Neutrophil (primary cell): ENCODE results near the gene THNSL1.

Source experiments
- H3K27ac ChIP-seq: fragments of 200-600 bp; sonication (generic); 2 replicates; pipeline ENCODE4 v1.5.1; 2016; ENCODE audit warnings: mild to moderate bottlenecking, moderate library complexity
- H3K27me3 ChIP-seq: fragments of 200-600 bp; sonication (generic); 2 replicates; pipeline ENCODE4 v1.6.0; 2016; ENCODE audit warnings: mild to moderate bottlenecking
- H3K36me3 ChIP-seq: fragments of 200-600 bp; sonication (generic); 2 replicates; pipeline ENCODE4 v1.5.1; 2017
- H3K4me1 ChIP-seq, 2 experiments: fragments of 200-600 bp in 1 of 2; sonication (generic) in 1 of 2; 1 replicate in 1 of 2; 2 replicates in 1 of 2; pipeline versions ENCODE4 v1.5.1 to v1.6.1; 2013 to 2016; ENCODE audit warnings: low read depth in 1 of 2, low read length in 1 of 2, mild to moderate bottlenecking in 1 of 2, moderate library complexity in 1 of 2; ENCODE audit not compliant: control insufficient read depth in 1 of 2, insufficient read depth in 1 of 2
- H3K4me3 ChIP-seq, 2 experiments: fragments of 200-600 bp in 1 of 2; sonication (generic) in 1 of 2; 1 replicate in 1 of 2; 2 replicates in 1 of 2; pipeline ENCODE4 v1.5.1; 2013 to 2016; ENCODE audit warnings: low read depth in 1 of 2, low read length in 1 of 2, mild to moderate bottlenecking in 1 of 2, moderate library complexity in 1 of 2
- H3K9me3 ChIP-seq: fragments of 200-600 bp; sonication (generic); 2 replicates; pipeline ENCODE4 v1.5.1; 2016
- TF ChIP-seq, protein P1 (sequence below): fragments of 200-600 bp; sonication (generic); IDR thresholded peaks from 2 replicates; pipeline ENCODE4 v1.5.1; 2016; ENCODE audit warnings: antibody characterized with exemption

Gene THNSL1

DNA sequence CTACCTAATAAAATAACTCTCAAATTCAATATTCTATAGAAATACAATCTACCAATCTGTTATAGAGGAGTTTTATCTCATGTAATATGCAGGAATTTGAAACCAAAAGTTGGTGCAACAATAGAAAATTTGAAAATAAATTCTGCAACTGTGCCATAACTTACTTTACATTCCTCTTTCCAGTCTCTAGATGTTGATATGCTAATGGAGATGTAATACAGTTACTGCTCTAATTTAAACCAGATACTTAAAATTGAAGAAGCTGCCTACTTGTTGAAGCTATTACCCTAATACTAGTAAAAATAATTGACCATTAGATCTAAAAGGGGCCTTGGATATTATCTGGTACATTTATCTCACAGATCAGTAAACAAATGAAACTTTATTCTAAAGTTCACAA is 1.8 kb upstream of the THNSL1 start:
- TF ChIP-seq, protein P1, sequence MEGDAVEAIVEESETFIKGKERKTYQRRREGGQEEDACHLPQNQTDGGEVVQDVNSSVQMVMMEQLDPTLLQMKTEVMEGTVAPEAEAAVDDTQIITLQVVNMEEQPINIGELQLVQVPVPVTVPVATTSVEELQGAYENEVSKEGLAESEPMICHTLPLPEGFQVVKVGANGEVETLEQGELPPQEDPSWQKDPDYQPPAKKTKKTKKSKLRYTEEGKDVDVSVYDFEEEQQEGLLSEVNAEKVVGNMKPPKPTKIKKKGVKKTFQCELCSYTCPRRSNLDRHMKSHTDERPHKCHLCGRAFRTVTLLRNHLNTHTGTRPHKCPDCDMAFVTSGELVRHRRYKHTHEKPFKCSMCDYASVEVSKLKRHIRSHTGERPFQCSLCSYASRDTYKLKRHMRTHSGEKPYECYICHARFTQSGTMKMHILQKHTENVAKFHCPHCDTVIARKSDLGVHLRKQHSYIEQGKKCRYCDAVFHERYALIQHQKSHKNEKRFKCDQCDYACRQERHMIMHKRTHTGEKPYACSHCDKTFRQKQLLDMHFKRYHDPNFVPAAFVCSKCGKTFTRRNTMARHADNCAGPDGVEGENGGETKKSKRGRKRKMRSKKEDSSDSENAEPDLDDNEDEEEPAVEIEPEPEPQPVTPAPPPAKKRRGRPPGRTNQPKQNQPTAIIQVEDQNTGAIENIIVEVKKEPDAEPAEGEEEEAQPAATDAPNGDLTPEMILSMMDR = no peak
- Histone ChIP-seq H3K27ac (no peak overlapping the region), H3K4me1 (peaks cover 18 to 20% of the 10 kb centered on the region in 2 experiments), H3K27me3 (no peaks in the 10 kb centered on the region), H3K9me3 (no peaks in the 10 kb centered on the region), H3K36me3 (no peaks in the 10 kb centered on the region), H3K4me3 (no peak overlapping the region)

DNA sequence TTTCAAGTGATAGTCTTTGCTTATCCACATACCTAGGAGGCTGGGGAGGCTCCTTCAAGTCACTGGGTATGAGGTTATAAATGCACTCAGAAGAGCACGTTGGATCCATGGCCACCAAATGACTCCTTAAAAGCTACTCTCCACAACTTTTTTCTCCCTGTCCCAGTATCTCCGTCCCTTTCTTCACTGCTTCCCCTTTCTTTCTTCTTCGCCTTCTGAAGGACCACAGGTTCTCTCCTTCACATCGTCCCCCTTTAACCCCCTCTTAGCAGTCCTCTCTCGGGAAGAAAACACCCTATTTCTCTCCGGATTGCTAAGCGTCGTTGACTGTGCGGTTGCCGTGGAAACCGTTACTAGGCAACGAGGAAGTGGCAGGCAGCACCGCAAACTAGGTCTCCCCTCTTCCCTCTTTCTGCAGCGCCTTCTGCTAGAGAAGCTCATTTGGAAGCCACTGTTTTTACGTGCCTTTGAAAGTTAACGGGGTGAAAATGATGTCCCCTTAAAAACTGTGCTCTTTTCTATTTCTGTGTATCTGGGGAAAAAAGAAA is 510 bp upstream of the THNSL1 start, which contains the start of gene ENKUR:
TSS of gene ENKUR (minus strand) at position 331 of the 548 bp plus-strand sequence. CDS start at position 109, 222 bp downstream.
- Histone ChIP-seq H3K4me1 (peaks cover 18 to 22% of the 10 kb centered on the region in 2 experiments), H3K27me3 (no peaks in the 10 kb centered on the region), H3K27ac (peak within 1 kb of the TSS; percentile 48), H3K36me3 (no peaks in the 10 kb centered on the region), H3K9me3 (no peaks in the 10 kb centered on the region), H3K4me3 (peak within 1 kb of the TSS; percentile 54 to 65)
- TF ChIP-seq, protein P1 = no peak

DNA sequence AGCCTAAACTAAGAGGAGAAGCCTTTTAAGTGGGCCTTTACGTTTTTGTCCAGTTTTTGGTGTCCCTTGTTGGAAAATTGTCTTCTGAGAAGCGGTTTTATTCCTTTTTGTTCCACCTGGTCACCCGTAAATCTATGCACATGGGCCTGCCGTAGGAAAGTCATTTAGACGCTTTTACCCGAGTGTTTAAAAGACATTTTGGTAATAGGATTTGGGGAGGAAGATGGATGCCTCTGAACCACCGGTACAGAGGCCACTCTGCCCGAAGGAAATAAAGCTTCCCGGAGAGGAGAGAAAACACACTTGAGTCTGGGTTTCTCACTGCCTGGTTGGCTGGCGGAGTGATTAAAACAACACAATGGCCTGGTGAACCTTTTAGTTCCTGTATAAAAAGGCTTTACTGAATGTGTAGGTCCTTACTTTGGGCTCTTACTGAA is 760 bp downstream of the THNSL1 start:
- Histone ChIP-seq H3K27ac (no peak overlapping the region), H3K36me3 (no peaks in the 10 kb centered on the region), H3K4me3 (peak overlapping the region; percentile 54 to 65), H3K27me3 (no peaks in the 10 kb centered on the region), H3K4me1 (peaks cover 18 to 22% of the 10 kb centered on the region in 2 experiments), H3K9me3 (no peaks in the 10 kb centered on the region)
- TF ChIP-seq, protein P1 = no peak

DNA sequence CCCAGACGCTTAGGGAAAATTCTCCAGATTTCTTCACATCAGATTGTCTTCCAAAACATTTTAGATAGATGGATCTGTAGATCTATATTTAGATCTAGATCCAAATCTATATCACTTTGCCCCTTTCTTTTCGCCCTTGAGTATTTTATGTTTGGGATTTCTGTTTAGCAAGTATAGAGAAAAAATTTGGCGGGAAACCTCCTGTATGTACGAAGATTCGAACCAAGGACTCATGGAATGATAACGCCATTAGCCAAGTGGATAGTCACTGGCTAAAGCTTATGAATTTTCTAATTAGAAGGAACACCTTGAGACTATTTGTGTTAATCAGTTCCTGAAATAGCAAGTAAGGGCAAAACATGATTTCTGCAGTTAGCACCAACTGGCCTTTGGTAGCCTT is 1.2 kb downstream of the THNSL1 start:
- TF ChIP-seq, protein P1 = no peak
- Histone ChIP-seq H3K27ac (no peak overlapping the region), H3K4me1 (peaks cover 18 to 22% of the 10 kb centered on the region in 2 experiments), H3K27me3 (no peaks in the 10 kb centered on the region), H3K9me3 (no peaks in the 10 kb centered on the region), H3K4me3 (no peak overlapping the region), H3K36me3 (no peaks in the 10 kb centered on the region)

DNA sequence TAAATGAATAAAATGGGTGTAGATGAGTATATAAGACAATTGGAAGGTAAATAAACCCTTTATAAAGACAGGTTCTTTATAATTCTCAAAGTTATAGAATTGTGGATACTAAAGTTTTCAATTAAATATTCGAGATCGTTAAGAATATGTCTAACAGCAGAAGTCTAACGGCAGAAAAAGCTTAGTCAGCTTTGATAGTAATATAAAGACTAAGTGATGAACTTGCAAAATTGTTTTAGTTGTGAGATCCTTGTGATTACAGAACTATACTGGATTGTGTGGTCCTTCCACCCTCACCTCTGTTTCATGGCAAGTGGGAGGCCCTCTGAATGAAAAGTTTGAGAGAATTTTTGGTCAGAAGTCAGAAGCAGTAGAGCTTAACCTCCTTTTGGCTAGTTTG is 2.3 kb downstream of the THNSL1 start:
- no peaks in the 10 kb centered on the region for H3K27me3 ChIP-seq
- no peaks in the 10 kb centered on the region for H3K36me3 ChIP-seq
- TF ChIP-seq, protein P1 = no peak
- H3K27ac ChIP-seq = no peak overlapping the region
- H3K4me3 ChIP-seq = no peak overlapping the region
- H3K9me3 ChIP-seq = no peaks in the 10 kb centered on the region
- peaks cover 18 to 22% of the 10 kb centered on the region in 2 experiments for H3K4me1 ChIP-seq
